Activated B cell treated with CpG ODN at 0.5 μM for 24 hours (primary cell): Measurements from ENCODE around the gene FGF2. TPM values are rescaled to one million over a fixed set of nuclear protein-coding genes. Genes with fewer than 3 reads are reported as not detected.

Experiments
- ATAC-seq: fragments of 200-7000 bp; cut with Tn5 transposase; one replicate; pipeline ENCODE4 v1.10.0; 2021; ENCODE audit warnings: low read depth, mild to moderate bottlenecking, moderate library complexity
- CTCF ChIA-PET: fragments of 350-600 bp; sonication (Branson Sonifier 250); formaldehyde crosslinking; loops from one replicate; lab custom pipeline; 2021; ENCODE audit warnings: antibody characterized with exemption; lab: Charles Lee
- POLR2A ChIA-PET: fragments of 350-600 bp; sonication (Branson Sonifier 250); formaldehyde crosslinking; loops from one replicate; lab custom pipeline; 2021; ENCODE audit warnings: antibody characterized with exemption; lab: Charles Lee
- DNase-seq: peaks from one replicate; pipeline ENCODE4 v3.0.0; 2022
- H3K27ac Mint-ChIP-seq: one replicate; pipeline ENCODE4 v1.8.0; 2020; ENCODE audit warnings: mixed read lengths
- H3K27me3 Mint-ChIP-seq: one replicate; pipeline ENCODE4 v1.8.0; 2021; ENCODE audit warnings: mixed read lengths
- H3K36me3 Mint-ChIP-seq: one replicate; pipeline ENCODE4 v1.8.0; 2021; ENCODE audit warnings: low read depth, mixed read lengths
- H3K4me1 Mint-ChIP-seq: one replicate; pipeline ENCODE4 v1.8.0; 2021; ENCODE audit warnings: mixed read lengths
- H3K4me3 Mint-ChIP-seq: one replicate; pipeline ENCODE4 v1.8.0; 2020; ENCODE audit warnings: mild to moderate bottlenecking, mixed read lengths
- H3K9me3 Mint-ChIP-seq: one replicate; pipeline ENCODE4 v1.8.0; 2020; ENCODE audit warnings: mixed read lengths
- CTCF ChIP-seq: fragments of 200-600 bp; IDR thresholded peaks from one replicate; pipeline ENCODE4 v1.8.0; 2022; ENCODE audit warnings: antibody characterized with exemption, mild to moderate bottlenecking
- intact Hi-C: fragments of 100-400 bp; cut with micrococcal nuclease; formaldehyde crosslinking; loops from one replicate; pipeline ENCODE4 v1.15.1; 2024
- total RNA-seq: library from RNA; stranded (reverse); gene quantifications from 2 replicates; pipeline ENCODE4 v1.2.3, GENCODE V29; 2022

FGF2 gene
- total RNA-seq, 1 donor from 2014 or later = 0.29 TPM

DNA sequence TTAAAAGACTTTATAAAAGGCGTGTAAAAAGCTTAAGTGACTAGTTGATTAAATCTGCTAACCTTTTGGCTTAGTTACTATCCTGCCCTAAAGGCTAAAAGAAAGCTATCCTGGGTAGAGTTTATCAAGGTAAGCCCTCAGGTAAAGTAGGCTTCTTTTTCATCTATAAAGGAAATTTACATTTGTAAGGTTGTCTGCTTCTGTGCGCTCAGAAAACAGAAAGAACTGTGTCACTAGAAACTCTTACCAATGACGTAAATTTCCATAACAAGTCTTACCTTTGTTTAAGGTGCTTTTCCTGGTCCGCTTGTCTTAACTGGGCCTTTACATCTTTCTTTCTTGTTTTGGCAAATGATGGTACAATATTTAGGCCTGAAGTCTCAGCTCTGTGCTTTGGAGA is 37.7 kb upstream of the FGF2 start:
- DNase-seq (no peak), ATAC-seq (no peak)
- CTCF ChIA-PET = interaction anchor here (0.7 kb wide), 1 partner anchor 15 kb away, joined by 4 read pairs; no protein-coding TSS in a partner anchor

GRCh38 chr4:122793811-122794210 is 32.8 kb upstream of the FGF2 start:
- ChIA-PET POLR2A (no interaction called here), CTCF (no interaction called here)
- Mint-ChIP-seq H3K36me3 (no peaks in the 10 kb centered on the region), H3K27ac (no peak overlapping the region), H3K4me1 (no peaks in the 10 kb centered on the region), H3K4me3 (no peak overlapping the region), H3K27me3 (peaks cover 18% of the 10 kb centered on the region), H3K9me3 (no peaks in the 10 kb centered on the region)
- no peak for DNase-seq
- intact Hi-C loops = no loop called here
- TF ChIP-seq CTCF = no peak
- ATAC-seq = no peak

More for the DNA sequence above, 37.7 kb upstream of the FGF2 start:
- H3K4me3 Mint-ChIP-seq = no peak overlapping the region
- TF ChIP-seq CTCF = no peak
- H3K27ac Mint-ChIP-seq = no peak overlapping the region
- H3K27me3 Mint-ChIP-seq = peaks cover 11% of the 10 kb centered on the region
- POLR2A ChIA-PET = no interaction called here
- H3K9me3 Mint-ChIP-seq = peaks cover 2% of the 10 kb centered on the region
- H3K36me3 Mint-ChIP-seq = no peaks in the 10 kb centered on the region
- intact Hi-C loops = no loop called here
- H3K4me1 Mint-ChIP-seq = no peaks in the 10 kb centered on the region

DNA sequence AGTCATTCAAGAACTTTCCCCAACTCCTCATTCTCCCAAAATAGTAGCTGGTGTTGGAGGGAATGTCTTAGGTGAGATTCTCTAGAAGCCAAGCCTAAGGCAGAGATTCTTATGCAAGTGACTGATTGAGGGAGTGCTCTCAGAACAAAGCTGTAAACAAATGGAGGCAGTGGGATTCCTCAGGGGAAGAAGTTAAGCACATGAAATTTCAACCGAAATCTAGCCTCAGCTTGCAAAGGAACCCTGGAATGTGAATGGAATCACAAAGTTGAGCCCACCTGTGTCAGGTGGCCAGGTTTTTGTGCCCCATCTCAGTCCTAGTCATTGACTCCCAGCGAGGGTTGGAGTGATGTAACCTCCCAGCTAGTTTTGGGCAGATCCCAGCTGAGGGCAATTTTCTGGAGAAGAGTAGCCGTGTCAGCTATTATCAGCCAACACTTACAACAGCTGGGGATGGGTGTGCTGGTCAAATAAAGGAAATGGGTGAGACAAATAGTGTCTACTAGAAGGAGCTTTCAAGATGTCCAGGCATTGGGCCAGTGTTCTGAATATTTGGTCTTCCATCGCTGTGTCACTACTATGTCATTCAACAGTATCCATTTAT is 29.7 kb upstream of the FGF2 start:
- TF ChIP-seq CTCF = no peak
- Mint-ChIP-seq H3K36me3 (no peaks in the 10 kb centered on the region), H3K4me3 (no peak overlapping the region), H3K4me1 (no peaks in the 10 kb centered on the region), H3K9me3 (no peaks in the 10 kb centered on the region), H3K27me3 (peaks cover 16% of the 10 kb centered on the region), H3K27ac (no peak overlapping the region)
- CTCF ChIA-PET = no interaction called here
- no peak for ATAC-seq
- POLR2A ChIA-PET = no interaction called here
- no peak for DNase-seq
- intact Hi-C loops = no loop called here

DNA sequence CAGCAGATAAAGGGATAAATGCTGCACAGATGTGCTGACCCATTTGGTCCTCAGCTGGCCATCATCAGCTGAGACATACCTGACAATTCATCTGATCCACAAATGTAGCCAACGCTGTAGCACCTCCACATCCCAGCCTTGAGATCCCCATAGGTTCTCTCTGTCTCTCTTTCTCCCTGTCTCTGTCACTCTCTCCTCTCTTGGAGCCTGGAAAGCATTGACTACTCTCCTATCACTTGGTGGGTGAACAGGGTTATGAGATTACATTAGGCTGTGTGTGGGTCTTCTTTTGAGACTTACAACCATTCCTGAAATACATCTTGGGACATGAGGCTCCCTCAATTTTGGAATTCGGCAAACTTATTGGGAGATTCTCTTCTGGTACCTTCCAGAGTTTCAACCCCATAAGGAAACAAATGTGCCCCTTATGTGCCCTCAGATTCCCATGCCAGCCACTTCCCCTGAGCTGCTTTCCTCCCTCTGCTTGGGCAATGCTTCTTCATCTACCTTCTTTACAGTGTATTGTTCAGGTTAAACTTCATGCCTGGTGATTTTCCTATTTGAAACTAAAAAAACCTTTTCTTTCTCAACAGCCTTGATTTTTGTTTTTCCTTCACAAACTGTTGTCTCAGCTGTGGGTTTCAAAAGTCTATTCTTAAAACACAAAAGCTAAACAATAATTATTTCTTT is 29.1 kb upstream of the FGF2 start:
- Mint-ChIP-seq H3K4me3 (no peak overlapping the region), H3K9me3 (no peaks in the 10 kb centered on the region), H3K4me1 (no peaks in the 10 kb centered on the region), H3K27ac (no peak overlapping the region), H3K36me3 (no peaks in the 10 kb centered on the region), H3K27me3 (peaks cover 13% of the 10 kb centered on the region)
- intact Hi-C loops = no loop called here
- TF ChIP-seq CTCF = no peak
- ChIA-PET POLR2A (no interaction called here), CTCF (no interaction called here)
- ATAC-seq (no peak), DNase-seq (no peak)

- TF ChIP-seq CTCF = no peak
- ChIA-PET POLR2A (no interaction called here), CTCF (no interaction called here)
- no peak for ATAC-seq
- H3K4me3 Mint-ChIP-seq = no peak overlapping the region
- H3K36me3 Mint-ChIP-seq = no peaks in the 10 kb centered on the region
- no peak overlapping the region for H3K27ac Mint-ChIP-seq
- peaks cover 11% of the 10 kb centered on the region for H3K27me3 Mint-ChIP-seq
- H3K4me1 Mint-ChIP-seq = no peaks in the 10 kb centered on the region
- intact Hi-C loops = no loop called here
- no peak for DNase-seq
- no peaks in the 10 kb centered on the region for H3K9me3 Mint-ChIP-seq
Observed at GRCh38 chr4:122798101-122798500, 28.5 kb upstream of the FGF2 start.
